NCI-H1048 (cell line): Measurements from ENCODE around the gene DOCK2.
"Not testable (repeated sequence)": the region's sequence is repeated elsewhere in the genome, so short reads cannot be mapped to it uniquely, and the experiment has no call there.

Source experiments
- DNase-seq: peaks from one replicate; lab custom pipeline; 2025; lab: John Stamatoyannopoulos, UW

The DOCK2 gene

DNA sequence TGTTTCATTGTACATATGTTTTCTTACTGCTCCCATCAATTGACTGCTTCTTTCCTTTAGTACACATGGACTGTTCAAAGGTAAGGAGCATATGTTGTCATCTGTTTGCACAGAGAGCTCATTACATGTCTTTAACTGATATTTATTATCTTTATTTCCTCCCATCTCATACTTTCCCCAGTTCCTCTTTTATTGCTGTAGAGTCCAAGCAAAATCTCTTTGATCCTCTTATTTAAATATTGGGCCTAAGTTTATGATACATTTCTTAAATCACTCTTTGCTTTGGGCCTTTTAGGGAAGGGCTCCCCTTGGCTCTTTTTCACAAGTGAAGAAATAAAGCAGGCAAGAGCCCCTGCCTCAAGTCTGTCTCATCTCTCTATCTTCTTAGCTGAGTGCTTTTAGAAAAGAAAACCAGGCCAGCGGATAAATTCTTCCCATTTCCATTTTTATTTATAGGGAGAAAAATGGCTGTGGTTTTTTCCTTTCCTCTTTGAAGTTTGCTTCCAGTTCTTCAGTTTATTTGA is 152.4 kb downstream of the DOCK2 start:
- DNase-seq: no peak

DNA sequence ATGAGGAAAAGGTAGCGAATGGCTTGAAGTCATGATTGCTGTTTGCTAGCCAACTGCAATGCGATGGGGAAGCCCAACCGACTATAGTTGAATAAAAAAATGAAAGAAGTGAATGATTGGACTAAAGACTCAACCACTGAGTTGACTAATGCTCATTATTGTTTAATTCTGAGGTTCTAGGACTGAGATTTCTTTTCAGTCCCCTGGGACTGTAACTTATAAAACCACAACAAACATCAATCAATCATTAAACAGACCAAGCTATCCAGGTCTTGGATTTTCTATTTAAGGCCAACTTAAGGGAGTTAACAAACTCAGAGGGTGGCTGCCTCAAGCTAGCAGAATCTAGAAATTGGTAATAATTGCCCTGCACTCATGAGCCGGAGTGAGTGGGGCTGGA is 154.2 kb downstream of the DOCK2 start:
- DNase-seq: no peak

DNA sequence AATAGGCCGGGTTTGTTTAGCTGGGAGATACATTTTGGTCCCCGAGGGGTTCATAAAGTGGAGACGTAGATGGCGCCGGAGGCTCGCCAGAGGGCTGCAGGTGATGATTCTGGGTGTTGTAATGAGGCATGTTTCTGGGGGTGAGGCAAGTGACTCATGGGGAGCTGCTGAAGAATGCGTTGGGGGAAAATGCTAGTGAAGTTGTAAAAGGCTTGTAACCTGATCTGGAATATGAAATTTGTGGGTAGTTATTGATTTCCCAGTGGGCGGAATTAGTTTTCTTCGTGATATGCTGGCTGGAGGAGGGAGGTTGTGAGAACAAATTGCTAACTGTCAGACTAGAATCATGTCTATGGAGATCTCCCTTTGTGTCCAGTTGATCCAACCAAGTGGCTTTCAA is 158.3 kb downstream of the DOCK2 start:
- DNase-seq: no peak

DNA sequence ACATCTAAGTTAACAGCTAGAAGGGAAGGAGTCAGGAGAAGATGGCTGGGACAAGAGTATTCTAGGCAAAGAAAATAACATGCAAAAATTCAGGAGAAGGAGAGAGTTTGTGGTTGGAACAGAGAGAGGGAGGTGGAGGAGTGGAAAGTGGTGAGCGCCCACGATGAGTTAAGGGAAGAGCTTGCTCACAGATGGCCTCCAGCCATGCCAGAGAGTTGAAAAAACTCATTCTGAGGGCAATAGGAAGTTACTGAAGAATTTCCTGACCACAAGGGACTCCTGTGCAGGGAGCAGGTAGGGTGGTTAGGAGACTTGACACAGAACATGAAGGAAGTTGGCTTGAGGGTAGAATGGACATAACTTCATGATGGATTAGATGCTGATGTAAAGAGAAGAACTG is 159.7 kb downstream of the DOCK2 start:
- no peak for DNase-seq

DNA sequence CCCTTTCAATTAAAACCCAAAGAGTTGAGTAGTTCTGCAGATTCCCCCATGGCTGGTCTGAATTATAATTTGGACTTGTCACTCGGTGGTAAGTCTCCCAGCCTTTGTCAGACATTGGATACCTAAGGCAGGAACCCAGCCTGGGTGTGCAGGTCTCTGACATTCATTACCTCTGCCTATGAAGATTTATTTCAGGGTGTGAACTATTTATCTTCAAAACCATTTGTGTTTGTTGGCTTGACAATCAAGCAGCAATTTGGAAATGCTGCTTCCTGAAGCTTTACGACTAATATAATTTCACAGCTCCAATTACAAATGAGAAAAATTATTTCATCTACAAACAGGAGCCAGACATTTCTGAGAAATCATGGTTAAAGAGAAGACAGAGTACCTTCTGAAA is 160.5 kb downstream of the DOCK2 start:
- no peak for DNase-seq

DNA sequence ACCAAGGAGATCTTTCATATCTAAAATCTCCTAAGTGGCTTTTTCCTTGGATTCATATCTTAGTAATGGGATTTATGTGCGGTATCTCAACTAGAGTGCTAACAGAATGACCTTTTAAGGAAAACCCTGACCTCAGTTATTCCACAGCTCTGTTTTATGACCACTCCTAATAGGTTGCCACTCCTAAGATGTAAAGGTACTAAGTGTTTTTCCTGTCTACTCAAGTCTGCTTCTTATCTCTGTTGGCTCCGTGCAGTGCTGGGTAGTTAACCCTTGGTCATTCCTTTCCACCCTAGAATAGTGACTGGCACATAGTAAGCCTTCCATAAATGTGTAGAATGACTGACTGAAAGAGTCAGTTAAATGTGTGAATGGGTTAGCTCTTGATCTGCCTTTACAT is 161.4 kb downstream of the DOCK2 start:
- no peak for DNase-seq

DNA sequence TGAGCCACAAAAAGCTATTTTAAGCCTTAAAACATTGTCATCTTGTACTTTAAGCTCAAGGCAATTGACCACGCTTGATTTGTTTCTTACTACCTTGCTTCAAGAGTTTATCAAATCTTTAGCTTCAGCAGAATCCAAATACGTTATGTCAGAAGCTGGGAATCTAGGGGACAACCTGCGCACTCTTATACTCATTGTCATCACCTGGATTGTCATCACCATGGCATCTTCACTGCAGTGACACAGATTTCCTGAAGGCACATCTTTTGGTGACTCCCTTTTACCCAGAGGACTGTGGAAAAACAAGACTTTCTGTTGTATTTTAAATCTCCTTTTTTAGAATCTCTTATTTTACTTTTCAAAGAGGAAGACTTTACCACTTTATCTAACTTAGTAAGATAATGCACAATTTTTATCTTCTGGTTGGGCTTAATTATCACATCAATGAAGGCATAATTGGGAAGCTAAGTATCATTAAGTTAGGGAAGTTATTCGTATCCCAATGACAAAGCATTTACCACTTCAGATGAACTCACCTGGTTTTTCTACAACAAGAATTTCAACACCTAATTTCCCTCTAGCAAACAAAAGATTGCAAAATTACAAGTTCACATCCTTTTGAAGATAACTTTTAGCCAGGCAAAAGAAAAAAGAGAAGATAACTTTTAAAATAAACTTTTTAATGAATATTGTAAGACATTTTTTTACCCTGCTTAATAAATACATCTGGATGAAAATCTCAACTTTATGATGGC is 162.0 kb downstream of the DOCK2 start:
- DNase-seq: no peak

DNA sequence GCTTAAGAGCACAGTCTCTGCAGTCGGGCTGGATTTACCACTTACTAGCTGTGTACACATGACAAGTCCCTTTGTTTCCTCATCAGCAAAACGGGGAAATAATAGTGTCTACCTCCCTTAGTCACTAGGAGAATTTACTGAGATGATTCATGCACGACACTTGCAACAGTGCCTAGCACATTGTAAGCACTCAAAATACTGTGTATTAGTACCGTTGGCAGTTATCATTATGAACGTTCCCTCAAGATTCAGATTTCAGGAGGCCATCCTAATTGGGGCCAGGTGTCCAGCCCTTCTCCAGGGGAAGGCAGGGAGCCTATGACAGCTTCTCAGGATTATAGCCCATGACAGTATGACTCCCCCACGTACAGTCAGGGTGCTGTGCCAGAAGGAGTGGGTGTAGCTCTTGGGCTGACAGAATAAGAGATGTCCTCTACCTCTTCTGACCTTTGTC is 164.3 kb downstream of the DOCK2 start:
- no peak for DNase-seq

DNA sequence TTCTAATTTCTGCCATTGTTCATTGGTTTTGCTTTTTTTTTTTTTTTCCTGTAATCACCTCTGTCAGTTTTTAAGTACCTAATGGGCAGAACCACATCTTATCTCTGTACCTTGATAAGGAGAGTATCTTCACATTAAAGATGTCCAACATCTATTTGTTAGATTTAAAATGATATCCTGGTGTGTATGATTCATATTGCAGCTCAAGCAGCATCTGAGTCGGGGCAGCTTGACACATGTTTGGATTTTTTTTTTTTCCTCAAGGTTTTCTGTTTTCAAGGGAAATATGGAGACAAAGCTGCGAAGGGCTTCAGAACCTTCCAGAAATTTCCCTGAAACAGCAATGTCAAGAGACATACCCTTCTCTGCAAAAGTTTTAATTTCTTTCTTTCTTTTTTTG is 164.7 kb downstream of the DOCK2 start:
- no peak for DNase-seq

DNA sequence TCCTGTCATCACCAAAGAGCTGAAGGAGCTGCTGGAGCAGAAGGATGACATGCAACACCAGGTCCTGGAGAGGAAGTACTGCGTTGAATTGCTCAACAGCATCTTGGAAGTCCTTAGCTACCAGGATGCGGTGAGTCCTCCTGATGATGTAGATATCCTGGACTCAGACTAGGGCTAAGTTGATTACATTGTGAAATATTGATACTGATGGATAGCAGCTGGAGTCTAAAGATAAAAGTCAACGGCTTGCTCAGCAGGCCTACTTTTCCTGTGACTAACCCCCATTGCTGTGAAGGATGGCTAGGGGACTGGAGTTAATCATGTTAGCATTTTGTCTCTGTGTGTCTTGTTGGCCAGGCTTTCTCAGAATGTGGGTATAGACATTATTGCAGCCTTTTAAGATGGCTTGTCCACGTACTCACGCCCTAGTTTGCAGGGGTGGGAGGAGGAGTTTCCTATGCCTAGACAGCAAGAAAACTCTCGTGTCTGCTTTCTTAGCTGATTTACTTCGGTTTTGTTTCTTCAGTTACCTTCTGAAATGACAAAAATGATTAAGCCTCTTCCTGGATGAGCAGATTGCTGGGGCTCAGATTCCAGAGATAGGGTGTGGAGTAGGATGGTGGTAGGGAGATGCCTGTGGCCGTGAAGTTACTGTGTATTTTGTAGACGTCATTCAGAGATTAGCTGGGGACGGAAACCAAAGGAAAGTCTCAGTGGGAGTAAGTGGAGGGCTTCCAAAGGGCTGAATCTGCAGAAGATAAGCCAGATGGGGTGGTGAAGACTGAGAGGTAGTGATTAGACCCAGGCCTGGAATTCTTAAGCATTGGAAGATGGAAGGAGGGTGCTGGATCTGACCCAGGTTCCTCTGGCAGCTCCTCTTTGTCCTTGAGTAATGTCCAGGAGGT is 166.3 kb downstream of the DOCK2 start:
- DNase-seq: no peak

DNA sequence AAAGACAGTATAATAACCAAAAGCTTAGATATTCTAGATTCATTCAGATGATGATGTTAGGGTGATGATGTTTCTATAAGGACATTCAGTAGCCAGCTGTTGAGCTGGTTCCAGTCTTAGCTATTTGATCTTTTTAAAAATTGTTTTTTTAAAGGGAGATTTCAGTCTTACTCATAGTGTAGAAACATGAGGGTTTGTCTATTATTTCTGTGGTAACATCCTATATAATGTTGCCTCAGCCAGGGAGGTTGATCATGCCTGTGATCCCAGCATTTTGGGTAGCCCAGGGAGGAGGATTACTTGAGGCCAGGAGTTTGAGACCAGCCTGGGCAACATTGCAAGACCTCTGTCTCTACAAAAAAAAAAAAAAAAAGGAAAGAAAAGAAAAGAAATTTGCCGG is 167.8 kb downstream of the DOCK2 start:
- DNase-seq: no peak

DNA sequence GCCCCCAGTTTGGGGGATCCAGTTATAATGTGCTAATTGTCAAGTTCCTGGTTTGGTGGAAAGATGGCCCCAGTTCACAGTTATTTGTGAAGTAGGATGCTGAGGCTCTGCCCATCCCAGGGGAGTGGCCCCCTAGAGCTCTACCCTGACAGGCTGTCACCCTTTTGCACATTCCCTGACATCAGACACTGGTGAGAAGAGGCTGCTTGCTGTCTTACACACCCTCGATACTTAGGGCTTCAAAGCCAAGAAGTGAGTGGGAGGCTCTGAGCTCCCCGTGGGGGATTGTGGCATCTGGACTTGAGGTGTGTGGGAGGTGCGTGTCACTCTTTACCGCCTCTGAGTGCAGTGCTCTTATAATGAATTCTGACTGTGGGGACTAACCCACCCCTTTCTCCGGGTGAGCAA is 168.5 kb downstream of the DOCK2 start:
- DNase-seq: no peak

DNA sequence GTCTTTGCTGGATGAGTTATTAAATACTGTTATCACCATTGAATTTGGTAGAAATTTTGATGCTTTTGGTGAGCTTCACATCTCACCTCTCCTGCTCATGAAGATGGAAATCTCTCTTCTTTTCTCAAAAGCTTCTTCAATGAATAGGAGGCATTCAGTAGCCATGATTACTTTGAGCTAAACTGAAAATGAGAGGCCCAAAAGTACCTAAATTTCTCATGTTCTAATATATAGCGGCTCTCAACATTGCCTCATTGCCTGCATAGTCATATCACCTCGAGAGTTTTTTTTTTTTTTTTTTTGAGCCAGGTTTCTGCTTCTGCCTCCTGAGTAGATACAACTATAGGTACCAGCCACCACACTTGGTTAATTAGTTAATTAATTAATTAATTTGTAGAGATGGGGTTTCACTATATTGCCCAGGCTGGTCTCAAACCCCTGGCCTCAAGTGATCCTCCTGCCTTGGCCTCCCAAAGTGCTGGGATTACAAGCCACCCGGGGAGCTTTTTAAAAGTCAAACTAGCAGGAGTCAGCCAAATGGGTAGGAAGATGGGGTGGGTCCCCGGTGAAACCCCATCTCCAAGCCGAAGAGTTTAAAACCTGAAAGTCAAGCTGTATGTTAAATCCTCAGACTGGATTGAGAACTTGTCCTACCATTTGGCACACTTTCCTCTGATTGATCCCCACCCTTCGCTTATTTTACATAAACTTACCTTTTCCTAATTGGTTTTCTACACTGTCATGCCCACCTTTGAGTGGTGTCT is 169.0 kb downstream of the DOCK2 start:
- DNase-seq: no peak

DNA sequence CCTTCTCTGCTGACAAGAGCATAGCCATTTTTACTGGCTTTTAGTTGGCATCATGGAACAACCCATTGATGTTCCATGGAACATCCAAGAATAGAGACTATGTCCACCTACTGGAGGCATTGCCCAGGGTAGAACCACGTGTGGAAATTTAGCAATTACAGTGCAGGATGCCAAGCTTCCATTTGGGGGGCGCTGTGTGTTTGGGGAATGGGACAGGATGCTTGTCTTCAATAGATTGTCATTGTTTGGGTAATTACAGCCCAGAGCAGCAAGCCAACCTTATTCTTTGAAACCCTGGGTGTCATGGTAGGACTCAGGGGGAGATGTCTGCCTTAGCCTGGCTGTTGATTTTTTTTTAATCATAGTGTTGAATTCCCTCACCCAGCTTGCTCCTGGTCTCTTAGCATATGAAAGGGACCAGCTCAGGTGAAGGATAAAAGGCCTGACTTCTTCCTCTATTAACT is 171.1 kb downstream of the DOCK2 start:
- no peak for DNase-seq

DNA sequence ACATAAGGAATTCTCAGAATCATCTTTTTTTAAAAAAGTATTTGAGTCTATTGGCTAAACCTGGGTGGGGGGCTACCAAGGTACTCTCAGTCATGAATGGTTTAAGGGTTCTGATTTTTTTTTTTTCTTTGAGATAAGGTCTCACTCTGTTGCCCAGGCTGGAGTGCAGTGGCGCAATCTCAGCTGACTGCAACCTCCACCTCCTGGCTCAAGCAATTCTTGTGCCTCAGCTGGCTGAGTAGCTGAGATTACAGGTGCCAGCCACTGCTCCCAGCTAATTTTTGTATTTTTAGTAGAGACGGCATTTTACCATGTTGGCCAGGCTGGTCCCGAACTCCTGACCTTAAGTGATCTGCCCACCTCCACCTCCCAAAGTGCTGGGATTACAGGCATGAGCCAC is 171.8 kb downstream of the DOCK2 start:
- DNase-seq: not testable (repeated sequence)

DNA sequence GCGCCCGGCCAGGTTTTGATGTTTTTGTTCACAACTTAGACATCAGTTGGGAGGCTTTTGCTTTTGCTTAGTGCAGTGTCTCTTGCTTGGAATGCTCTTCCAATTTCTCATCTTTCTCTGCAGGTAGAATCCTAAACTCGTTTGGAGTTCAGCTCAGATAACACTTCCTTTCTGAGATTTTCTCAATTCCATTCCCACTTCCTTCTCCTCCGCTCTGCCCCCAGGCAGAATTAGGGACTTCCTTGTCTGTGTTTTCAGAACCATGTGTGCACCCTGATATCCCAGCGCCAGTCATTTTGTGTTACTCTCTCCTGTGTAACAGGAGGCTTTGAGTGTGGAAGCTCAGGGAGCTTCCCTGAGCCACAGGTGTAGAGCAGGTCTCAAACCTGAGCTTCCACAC is 172.2 kb downstream of the DOCK2 start:
- DNase-seq: no peak

DNA sequence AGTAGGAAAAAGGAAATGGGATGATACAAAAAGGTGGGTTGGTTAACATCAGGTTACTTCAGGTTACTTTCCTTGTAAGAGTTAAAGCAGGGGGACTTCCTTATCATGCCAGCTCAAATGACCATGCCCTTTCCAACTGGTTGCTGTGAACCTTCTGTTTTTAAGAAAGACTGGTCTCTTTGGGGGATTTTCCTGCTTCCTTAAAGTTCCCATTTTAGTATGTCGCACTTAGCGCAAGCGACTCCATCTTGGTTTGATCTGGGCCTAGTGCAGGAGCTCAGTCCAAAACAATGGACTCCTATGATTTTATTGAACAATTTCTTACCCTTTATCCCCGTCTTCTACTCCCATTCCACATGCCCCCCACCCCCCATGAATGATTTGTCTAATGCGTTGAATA is 173.4 kb downstream of the DOCK2 start:
- no peak for DNase-seq

DNA sequence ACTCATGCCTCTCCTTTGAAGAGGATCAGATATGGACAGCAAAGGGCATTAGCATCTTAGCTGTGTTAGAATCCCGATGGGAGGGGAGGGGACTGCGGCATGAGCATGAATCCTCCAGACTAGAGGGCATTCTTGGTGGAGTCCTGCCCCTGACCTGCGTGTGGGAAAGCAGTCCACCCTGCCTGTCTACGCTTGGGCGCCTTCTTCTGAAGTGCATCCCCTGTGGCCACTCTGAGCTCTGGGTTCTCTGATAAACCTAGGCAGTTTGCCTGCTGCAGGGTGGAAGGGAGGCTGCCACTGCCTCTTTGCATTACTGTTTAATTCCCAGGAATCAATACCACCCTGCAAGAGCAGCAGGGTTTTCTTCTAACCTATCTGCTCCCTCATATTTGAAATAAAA is 173.9 kb downstream of the DOCK2 start:
- DNase-seq: no peak

DNA sequence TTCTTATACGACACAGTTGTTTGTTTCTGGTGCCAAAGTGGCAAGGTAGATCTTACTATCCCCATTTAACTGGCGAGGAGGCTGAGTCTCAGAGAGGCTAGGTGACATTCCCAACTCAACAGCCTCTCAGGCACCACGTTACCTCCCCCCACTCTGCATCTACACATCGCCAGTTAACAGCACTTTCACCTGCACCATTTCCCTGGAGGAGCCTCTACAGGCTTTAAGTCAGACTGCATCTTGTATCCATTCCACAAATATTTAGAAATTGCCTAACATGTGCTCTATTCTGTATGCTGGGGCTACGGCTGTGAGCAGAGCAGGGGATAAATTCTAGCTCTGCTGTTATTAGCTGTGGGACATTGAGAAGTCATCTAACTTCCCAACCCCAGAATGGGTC is 174.6 kb downstream of the DOCK2 start:
- DNase-seq: no peak

DNA sequence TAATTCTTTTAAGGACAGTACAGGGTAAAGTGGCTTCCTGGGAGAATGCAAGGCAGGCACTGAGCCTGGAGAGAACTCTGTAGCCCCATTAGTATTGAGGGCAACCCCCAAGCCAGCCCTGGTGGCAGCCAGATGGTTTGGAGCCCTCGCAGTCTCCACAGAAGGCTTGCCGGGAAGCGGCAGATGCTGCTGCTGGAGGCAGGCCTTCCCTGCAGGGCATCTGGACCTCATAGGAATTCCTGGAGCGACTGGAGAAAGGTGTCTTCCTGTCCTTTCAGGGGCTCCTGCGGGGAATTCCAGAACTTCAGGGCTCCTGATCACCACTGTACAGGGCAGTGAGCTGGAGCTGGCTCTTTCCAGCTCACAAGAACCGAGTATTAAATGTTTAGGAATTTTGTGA is 175.7 kb downstream of the DOCK2 start:
- DNase-seq: no peak

DNA sequence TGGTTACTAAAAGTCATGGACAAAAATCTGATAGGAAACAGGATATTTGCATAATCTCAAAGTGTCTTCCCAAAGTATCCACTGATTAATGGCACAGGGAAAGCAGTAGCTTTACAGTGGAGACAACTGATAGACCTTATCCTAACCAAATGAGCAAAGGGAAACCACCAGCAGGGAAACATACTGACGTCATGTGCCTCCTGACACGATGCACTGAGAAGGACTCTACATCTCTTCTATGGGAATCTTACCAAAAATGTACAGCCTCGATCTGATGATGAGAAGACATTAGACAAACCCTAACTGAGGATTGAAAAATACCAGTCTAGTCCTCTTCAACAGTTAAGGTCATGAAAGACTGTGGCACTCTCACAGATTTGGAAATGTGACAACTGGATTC is 177.0 kb downstream of the DOCK2 start:
- no peak for DNase-seq

DNA sequence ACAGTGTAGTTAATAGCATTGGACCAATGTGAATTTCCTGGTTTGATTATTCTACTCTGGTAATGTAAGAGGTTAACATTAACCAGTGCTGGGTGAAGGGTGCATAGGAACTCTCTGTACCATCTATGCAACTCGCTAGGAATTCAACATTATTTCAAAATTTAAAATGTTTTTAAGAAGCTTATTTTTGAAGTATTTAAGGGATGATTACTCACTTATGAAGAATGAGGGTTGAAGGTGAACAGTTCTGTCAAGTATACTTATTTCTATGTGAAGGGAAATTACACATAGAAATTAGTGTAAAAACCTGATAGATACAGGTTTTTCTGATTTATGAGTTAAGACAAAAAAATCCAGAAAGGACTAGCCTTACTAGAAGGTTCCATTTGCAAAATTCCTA is 177.4 kb downstream of the DOCK2 start:
- no peak for DNase-seq
